Panc1 (cell line): ENCODE results near the gene WAS.

Experiments
- POLR2AphosphoS5 ChIP-seq: IDR thresholded peaks from 2 replicates; pipeline ENCODE4 v1.6.1; 2012; ENCODE audit warnings: mild to moderate bottlenecking, low read depth, low read length, moderate library complexity
- REST ChIP-seq, 2 experiments: IDR thresholded peaks; 2 replicates each; pipeline ENCODE4 v1.6.1; 2011 to 2012; ENCODE audit warnings: low read depth in 2 of 2, control low read depth in 1 of 2, low read length in 1 of 2, mild to moderate bottlenecking in 1 of 2, moderate library complexity in 1 of 2; ENCODE audit not compliant: insufficient read depth in 1 of 2
- TF ChIP-seq, protein P1 (sequence below): fragments of 450-650 bp; IDR thresholded peaks from 2 replicates; pipeline ENCODE4 v1.5.1; 2017; ENCODE audit warnings: mild to moderate bottlenecking

- TF ChIP-seq, protein P1, sequence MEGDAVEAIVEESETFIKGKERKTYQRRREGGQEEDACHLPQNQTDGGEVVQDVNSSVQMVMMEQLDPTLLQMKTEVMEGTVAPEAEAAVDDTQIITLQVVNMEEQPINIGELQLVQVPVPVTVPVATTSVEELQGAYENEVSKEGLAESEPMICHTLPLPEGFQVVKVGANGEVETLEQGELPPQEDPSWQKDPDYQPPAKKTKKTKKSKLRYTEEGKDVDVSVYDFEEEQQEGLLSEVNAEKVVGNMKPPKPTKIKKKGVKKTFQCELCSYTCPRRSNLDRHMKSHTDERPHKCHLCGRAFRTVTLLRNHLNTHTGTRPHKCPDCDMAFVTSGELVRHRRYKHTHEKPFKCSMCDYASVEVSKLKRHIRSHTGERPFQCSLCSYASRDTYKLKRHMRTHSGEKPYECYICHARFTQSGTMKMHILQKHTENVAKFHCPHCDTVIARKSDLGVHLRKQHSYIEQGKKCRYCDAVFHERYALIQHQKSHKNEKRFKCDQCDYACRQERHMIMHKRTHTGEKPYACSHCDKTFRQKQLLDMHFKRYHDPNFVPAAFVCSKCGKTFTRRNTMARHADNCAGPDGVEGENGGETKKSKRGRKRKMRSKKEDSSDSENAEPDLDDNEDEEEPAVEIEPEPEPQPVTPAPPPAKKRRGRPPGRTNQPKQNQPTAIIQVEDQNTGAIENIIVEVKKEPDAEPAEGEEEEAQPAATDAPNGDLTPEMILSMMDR: no peak
- TF ChIP-seq POLR2AphosphoS5: no peak
- TF ChIP-seq REST (IDR thresholded peaks at IDR 0.05; ENCODE audit: insufficient read depth in 1 of 2, low read depth in 2 of 2, low read length in 1 of 2): no peak
These were observed 47.3 kb upstream of the WAS start for GRCh38 chrX:48636301-48636700.
